HG03103 (cell line): ENCODE data around the gene RHOB.

ENCODE experiments used
- ATAC-seq: cut with Tn5 transposase; IDR thresholded peaks from one replicate; pipeline ENCODE4 v1.9.1; 2021; ENCODE audit warnings: low read depth; ENCODE audit not compliant: unreplicated experiment

RHOB gene

GRCh38 chr2:20436716-20437470 lies 10.0 kb upstream of the RHOB start:
- ATAC-seq = no peak

DNA sequence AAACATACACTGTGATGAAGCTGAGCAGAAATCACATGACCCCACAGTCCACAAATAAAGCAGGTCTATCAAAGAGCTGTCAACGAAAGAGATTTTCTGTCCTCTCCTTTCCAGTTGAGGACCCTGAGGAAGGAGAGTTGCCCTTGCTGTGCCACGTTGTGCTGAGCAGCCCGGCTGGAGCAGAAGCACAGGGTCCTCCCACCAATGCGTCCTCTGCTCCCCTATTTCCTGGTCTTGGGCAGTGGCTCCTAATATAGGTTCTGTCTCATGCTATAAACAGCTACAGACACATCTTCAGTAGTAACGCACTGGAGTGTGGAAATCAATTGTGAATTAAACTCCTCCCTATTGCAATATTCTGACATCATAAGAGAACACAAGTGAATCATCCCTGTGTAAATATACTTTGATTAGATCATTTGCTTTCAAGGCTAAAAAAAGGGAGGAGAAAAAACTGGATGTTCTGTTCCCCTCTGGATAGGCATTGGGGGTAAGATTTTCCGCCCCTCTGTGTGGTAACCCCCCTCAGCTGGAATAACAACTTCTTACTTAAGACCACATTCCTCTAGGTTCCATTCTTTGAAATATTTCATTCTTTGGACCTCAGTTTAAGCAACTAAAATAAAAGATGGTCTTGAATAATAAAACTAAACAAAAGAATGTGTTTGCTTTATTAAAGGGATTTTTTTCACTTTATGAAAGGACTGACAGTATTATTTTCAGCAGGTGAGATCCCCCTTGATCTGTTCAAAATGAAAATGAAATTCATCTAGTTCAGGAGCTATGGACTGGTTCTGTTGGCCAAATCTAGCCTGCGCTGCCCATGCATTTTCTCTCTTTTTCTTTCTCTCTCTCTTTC lies 8.3 kb upstream of the RHOB start:
- no peak for ATAC-seq

DNA sequence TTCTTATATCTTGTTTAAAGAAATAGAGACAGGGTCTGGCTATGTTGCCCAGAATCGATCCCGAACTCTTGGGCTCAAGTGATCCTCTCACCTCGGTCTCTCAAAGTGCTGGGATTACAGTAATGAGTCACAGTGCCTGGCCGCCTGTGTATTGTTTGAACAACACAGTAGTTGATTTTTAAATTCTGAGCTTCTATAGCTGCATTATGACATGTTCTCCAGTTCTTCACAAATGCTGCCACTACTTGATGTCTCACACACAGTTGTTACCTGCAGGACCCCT lies 7.7 kb upstream of the RHOB start:
- ATAC-seq = no peak

GRCh38 chr2:20439503-20439902 lies 7.4 kb upstream of the RHOB start:
- no peak for ATAC-seq

GRCh38 chr2:20440001-20440560 lies 6.8 kb upstream of the RHOB start:
- no peak for ATAC-seq

GRCh38 chr2:20443276-20443920 lies 3.5 kb upstream of the RHOB start:
- no peak for ATAC-seq

GRCh38 chr2:20444101-20444992 lies 2.5 kb upstream of the RHOB start:
- no peak for ATAC-seq

GRCh38 chr2:20444993-20445910 lies 1.6 kb upstream of the RHOB start:
- no peak for ATAC-seq

DNA sequence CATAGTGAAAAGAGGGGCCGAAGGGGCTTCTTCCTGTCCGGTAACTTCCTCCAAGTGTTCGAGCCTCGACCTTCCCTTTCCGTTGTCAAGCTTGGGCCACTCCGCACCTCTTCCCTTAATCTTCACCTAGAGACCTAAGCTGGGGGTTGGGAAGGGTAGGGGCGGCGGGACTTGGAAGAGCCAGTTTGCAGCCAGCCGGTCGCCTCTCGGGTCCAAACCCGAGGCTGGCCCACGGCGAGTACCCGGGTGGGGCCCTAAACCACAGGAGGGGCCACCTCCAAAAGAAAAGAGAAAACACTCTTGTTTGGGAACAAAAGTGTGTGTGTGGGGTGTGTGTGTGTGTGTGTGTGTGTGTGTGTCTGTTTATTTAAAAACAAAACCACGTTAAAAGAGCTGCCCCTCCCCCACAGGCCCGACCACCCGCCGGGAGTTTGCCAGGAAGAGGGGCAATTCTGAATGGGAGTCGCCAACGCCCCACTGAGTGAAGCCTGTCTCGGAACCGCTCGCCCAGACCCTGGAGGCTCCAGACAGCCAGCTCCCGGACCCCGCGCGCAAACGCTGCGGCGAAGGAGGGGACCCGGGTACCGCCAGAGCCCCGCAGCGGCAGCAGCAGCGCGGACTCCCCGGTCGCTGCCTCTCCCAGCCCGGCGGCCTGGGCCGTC lies 488 bp upstream of the RHOB start:
- no peak for ATAC-seq

DNA sequence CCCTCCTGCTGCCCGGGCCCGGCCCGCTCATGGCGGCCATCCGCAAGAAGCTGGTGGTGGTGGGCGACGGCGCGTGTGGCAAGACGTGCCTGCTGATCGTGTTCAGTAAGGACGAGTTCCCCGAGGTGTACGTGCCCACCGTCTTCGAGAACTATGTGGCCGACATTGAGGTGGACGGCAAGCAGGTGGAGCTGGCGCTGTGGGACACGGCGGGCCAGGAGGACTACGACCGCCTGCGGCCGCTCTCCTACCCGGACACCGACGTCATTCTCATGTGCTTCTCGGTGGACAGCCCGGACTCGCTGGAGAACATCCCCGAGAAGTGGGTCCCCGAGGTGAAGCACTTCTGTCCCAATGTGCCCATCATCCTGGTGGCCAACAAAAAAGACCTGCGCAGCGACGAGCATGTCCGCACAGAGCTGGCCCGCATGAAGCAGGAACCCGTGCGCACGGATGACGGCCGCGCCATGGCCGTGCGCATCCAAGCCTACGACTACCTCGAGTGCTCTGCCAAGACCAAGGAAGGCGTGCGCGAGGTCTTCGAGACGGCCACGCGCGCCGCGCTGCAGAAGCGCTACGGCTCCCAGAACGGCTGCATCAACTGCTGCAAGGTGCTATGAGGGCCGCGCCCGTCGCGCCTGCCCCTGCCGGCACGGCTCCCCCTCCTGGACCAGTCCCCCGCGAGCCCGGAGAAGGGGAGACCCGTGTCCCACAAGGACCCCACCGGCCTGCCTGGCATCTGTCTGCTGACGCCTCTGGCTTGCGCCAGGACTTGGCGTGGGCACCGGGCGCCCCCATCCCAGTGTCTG lies 767 bp downstream of the RHOB start:
- ATAC-seq = no peak

DNA sequence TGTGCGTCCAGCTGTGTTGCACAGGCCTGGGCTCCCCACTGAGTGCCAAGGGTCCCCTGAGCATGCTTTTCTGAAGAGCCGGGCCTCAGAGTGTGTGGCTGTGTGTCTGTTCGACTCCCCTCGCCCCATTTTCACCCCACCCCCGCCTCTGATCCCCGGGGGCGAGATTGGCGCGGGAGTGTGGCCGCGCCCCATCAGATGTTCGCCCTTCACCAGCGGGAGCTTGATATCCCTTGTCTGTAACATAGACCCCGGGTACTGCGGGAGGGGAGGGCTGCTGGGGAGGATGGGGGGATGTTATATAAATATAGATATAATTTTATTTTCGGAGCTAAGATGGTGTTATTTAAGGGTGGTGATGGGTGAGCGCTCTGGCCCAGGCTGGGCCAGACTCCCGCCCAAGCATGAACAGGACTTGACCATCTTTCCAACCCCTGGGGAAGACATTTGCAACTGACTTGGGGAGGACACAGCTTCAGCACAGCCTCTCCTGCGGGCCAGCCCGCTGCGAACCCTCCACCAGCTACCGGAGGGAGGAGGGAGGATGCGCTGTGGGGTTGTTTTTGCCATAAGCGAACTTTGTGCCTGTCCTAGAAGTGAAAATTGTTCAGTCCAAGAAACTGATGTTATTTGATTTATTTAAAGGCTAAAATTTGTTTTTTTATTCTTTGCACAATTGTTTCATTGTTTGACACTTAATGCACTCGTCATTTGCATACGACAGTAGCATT lies 1.5 kb downstream of the RHOB start:
- ATAC-seq = no peak

DNA sequence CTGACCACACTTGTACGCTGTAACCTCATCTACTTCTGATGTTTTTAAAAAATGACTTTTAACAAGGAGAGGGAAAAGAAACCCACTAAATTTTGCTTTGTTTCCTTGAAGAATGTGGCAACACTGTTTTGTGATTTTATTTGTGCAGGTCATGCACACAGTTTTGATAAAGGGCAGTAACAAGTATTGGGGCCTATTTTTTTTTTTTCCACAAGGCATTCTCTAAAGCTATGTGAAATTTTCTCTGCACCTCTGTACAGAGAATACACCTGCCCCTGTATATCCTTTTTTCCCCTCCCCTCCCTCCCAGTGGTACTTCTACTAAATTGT lies 2.1 kb downstream of the RHOB start:
- no peak for ATAC-seq

DNA sequence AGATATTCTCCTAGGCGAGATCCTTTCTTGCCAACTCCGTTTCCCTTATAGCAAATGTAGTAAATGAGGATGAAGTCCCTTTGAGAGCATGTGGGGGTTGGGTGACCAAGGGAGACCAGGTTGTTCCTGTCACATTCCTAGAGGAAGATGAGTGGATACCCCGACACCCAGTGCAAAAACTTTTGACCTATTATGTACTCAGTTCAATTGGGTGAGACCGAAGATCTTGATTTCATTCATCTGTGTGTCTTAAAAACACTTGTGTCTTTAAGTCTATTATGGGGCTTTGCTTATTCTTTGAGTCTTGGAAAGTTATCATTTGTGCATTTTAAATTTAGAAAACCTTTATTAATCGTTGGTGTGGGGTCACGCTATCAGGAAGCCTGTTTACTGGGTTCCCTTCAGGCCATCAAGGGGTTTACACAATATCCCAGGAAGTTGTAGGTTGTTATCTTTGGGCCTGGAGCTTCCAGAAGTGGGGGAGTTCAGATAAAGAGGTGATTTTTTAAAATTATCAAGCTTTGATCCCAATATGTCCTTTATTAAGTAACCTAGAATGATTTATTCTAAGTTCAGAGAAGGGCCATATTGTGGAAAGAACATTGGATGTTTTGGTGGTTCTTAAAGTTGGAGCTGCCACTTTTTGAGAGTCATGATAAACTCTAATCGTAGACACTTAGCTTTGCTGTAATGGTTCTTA lies 2.8 kb downstream of the RHOB start:
- no peak for ATAC-seq

DNA sequence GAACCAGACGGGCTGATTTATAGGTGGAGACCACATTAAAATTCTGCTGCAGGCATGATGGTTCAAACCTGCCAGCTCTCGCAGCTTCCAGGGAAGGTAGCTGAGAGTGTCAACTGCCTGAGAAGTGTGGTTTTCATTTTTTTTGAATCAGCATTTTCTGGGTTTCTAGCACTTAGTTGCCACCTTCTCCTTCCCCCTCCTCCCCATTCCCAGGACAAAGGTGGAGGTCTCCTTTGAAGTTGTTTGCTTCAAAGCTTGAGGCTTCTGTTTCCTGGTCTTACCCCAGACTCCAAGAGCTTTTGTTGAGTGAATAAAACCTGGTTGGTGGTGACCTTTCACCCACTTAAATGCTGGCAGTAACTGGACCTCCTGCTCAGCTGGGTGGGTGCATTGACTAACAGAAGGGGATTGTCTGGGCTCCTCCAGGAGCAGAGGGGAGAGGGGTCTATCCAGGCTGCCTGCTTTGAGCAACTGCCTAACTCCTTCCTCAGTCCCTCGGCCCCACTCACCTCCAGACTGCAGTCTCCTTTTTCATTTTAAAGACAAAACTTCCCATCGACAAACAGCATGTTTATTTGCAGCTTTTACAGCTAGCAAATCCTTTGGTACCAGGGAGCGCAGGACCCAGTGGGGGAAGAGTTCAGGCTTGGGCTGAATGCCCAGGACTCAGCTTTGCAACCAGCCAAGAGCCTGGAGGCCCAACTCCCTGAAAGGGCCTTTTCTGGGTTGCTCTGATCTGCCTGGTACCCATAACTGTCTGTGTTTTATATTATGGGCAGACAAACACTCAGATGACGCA lies 3.5 kb downstream of the RHOB start:
- ATAC-seq = no peak

DNA sequence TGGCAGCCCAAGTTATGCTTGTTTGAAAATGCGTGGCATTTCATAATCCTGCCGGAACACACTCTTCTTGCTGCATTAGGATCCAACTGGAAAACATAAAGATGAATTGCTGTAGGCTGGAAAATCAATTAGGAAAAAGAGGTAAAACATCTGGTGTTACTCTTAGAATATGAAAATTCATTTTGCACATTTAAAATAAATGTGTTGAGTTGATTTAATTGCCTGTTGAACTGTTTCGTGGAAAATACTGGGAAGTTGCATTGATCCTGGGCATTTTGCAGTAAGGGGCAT lies 4.1 kb downstream of the RHOB start:
- ATAC-seq = no peak

- no peak for ATAC-seq
Measured at GRCh38 chr2:20451341-20451740, 4.5 kb downstream of the RHOB start.
